Measurements from ENCODE around the gene PHF23.

DNA sequence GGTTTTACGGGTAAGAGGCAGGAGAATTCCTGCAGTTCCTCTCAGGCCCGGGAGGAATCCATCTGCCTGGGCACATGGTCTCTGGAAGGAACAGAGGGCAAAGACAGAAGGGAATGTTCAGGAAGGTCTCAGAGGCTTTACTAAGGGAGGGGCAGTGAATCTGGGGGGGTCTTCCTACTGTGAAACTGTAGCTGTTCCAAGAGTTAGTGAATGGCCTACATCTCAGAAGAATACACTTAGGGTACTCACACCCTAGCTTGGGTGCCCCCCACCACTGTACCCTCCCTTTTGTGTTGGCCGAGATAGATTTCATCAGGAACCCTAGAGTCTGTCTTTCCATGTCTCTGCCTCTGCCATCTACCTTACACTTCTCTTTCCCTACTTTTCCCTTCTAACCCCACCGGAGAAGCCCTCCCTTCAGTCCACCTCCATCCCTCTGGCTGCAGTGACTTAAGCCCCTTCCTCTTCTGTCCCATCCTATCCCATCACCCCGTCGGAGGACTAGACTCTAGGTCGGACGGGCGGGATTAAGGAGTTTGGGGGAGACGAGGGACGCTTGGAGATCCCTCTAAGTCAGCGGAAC is 19.9 kb downstream of the PHF23 start:
- TF ChIP-seq POLR2AphosphoS5 (IDR thresholded peaks at IDR 0.05; ENCODE audit: low read depth, low read length) (no peak), TAF1 (IDR thresholded peaks at IDR 0.05; ENCODE audit: borderline replicate concordance, insufficient read depth, low read length) (no peak), SIN3A (IDR thresholded peaks at IDR 0.05; ENCODE audit: borderline replicate concordance, insufficient read depth, low read length) (no peak)
- TF ChIP-seq, protein P1, sequence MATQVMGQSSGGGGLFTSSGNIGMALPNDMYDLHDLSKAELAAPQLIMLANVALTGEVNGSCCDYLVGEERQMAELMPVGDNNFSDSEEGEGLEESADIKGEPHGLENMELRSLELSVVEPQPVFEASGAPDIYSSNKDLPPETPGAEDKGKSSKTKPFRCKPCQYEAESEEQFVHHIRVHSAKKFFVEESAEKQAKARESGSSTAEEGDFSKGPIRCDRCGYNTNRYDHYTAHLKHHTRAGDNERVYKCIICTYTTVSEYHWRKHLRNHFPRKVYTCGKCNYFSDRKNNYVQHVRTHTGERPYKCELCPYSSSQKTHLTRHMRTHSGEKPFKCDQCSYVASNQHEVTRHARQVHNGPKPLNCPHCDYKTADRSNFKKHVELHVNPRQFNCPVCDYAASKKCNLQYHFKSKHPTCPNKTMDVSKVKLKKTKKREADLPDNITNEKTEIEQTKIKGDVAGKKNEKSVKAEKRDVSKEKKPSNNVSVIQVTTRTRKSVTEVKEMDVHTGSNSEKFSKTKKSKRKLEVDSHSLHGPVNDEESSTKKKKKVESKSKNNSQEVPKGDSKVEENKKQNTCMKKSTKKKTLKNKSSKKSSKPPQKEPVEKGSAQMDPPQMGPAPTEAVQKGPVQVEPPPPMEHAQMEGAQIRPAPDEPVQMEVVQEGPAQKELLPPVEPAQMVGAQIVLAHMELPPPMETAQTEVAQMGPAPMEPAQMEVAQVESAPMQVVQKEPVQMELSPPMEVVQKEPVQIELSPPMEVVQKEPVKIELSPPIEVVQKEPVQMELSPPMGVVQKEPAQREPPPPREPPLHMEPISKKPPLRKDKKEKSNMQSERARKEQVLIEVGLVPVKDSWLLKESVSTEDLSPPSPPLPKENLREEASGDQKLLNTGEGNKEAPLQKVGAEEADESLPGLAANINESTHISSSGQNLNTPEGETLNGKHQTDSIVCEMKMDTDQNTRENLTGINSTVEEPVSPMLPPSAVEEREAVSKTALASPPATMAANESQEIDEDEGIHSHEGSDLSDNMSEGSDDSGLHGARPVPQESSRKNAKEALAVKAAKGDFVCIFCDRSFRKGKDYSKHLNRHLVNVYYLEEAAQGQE (IDR thresholded peaks at IDR 0.05; ENCODE audit: insufficient read depth in 1 of 2, low read depth in 2 of 2, low read length in 2 of 2): no peak

Measured in PFSK-1 (cell line).